ENCODE measurements around the gene ADPGK. TPM values are rescaled to one million over a fixed set of nuclear protein-coding genes. Genes with fewer than 3 reads are reported as not detected.

ADPGK gene
- total RNA-seq, 1 donor from 2014 or later, result 67.3 TPM

DNA sequence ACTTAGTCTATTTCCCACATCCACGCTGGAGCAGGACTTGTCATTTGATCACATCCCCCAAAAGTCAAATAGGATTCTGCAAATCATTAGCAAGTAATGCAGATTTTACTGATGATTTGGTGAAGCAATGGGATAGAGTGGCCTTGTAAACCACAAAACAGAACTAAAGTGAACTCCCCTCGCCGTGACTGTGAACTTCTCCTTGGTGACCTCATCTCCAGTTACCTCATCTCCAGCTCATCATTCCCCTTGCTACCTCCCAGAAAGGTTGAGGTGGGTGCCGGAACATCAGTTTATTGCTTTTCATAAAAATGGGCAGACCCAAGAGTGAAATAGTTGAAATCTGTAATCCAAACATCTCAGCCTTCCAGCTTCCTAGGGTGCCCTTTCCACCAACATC lies 36.7 kb upstream of the ADPGK start:
- H2AFZ ChIP-seq (ENCODE audit: low read depth, low read length), result no peak overlapping the region
- H3K27me3 Mint-ChIP-seq (ENCODE audit: low read depth, unreplicated experiment), result peaks cover 35% of the 10 kb centered on the region

GRCh38 chr15:72818632-72819031 lies 35.1 kb upstream of the ADPGK start:
- Histone ChIP-seq H3K9me3 (ENCODE audit: insufficient read depth, low read depth, low read length) (no peaks in the 10 kb centered on the region), H3K27ac (ENCODE audit: low read depth, low read length) (no peak overlapping the region), H3K9ac (ENCODE audit: low read length) (no peak overlapping the region), H3K27me3 (ENCODE audit: insufficient read depth, low read length) (peaks cover 13% of the 10 kb centered on the region), H2AFZ (ENCODE audit: low read depth, low read length) (no peak overlapping the region), H3K36me3 (ENCODE audit: insufficient read depth, low read length) (no peaks in the 10 kb centered on the region), H3K4me3 (ENCODE audit: insufficient read depth, low read depth, low read length) (no peak overlapping the region), H3K4me1 (ENCODE audit: insufficient read depth, low read length) (no peaks in the 10 kb centered on the region), H3K79me2 (ENCODE audit: insufficient read depth, low read length) (no peaks in the 10 kb centered on the region), H3K4me2 (ENCODE audit: low read length) (no peak overlapping the region), H4K20me1 (ENCODE audit: insufficient read depth, low read length) (no peaks in the 10 kb centered on the region)
- H3K4me1 Mint-ChIP-seq (ENCODE audit: low read depth, unreplicated experiment), result peaks cover 8% of the 10 kb centered on the region
- peaks cover 32% of the 10 kb centered on the region for H3K27me3 Mint-ChIP-seq (ENCODE audit: low read depth, unreplicated experiment)
- H3K4me3 Mint-ChIP-seq (ENCODE audit: unreplicated experiment), result no peak overlapping the region
- H3K36me3 Mint-ChIP-seq (ENCODE audit: low read depth, unreplicated experiment), result no peaks in the 10 kb centered on the region
- H3K27ac Mint-ChIP-seq (ENCODE audit: unreplicated experiment), result no peak overlapping the region
- TF ChIP-seq, protein P1, sequence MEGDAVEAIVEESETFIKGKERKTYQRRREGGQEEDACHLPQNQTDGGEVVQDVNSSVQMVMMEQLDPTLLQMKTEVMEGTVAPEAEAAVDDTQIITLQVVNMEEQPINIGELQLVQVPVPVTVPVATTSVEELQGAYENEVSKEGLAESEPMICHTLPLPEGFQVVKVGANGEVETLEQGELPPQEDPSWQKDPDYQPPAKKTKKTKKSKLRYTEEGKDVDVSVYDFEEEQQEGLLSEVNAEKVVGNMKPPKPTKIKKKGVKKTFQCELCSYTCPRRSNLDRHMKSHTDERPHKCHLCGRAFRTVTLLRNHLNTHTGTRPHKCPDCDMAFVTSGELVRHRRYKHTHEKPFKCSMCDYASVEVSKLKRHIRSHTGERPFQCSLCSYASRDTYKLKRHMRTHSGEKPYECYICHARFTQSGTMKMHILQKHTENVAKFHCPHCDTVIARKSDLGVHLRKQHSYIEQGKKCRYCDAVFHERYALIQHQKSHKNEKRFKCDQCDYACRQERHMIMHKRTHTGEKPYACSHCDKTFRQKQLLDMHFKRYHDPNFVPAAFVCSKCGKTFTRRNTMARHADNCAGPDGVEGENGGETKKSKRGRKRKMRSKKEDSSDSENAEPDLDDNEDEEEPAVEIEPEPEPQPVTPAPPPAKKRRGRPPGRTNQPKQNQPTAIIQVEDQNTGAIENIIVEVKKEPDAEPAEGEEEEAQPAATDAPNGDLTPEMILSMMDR (IDR thresholded peaks at IDR 0.05; ENCODE audit: insufficient read depth, low read depth, low read length), result no peak
- no peak for TF ChIP-seq EZH2 (IDR thresholded peaks at IDR 0.05; ENCODE audit: insufficient read depth, low read length)
- FAIRE-seq (no peak), DNase-seq (ENCODE audit: low read depth) (no peak)
- H3K9me3 Mint-ChIP-seq (ENCODE audit: unreplicated experiment), result peaks cover 13% of the 10 kb centered on the region

More for the DNA sequence above, 36.7 kb upstream of the ADPGK start:
- Histone ChIP-seq H3K9me3 (ENCODE audit: insufficient read depth, low read depth, low read length) (no peaks in the 10 kb centered on the region), H3K36me3 (ENCODE audit: insufficient read depth, low read length) (no peaks in the 10 kb centered on the region), H3K27ac (ENCODE audit: low read depth, low read length) (no peak overlapping the region), H4K20me1 (ENCODE audit: insufficient read depth, low read length) (no peaks in the 10 kb centered on the region), H3K4me3 (ENCODE audit: insufficient read depth, low read depth, low read length) (no peak overlapping the region), H3K27me3 (ENCODE audit: insufficient read depth, low read length) (peaks cover 8% of the 10 kb centered on the region), H3K9ac (ENCODE audit: low read length) (no peak overlapping the region), H3K79me2 (ENCODE audit: insufficient read depth, low read length) (no peaks in the 10 kb centered on the region), H3K4me1 (ENCODE audit: insufficient read depth, low read length) (no peaks in the 10 kb centered on the region), H3K4me2 (ENCODE audit: low read length) (no peak overlapping the region)
- Mint-ChIP-seq H3K4me1 (ENCODE audit: low read depth, unreplicated experiment) (peaks cover 8% of the 10 kb centered on the region), H3K36me3 (ENCODE audit: low read depth, unreplicated experiment) (no peaks in the 10 kb centered on the region), H3K27ac (ENCODE audit: unreplicated experiment) (no peak overlapping the region), H3K4me3 (ENCODE audit: unreplicated experiment) (no peak overlapping the region), H3K9me3 (ENCODE audit: unreplicated experiment) (peaks cover 13% of the 10 kb centered on the region)
- FAIRE-seq (no peak), DNase-seq (ENCODE audit: low read depth) (no peak)
- TF ChIP-seq, protein P1 (IDR thresholded peaks at IDR 0.05; ENCODE audit: insufficient read depth, low read depth, low read length), result no peak
- no peak for TF ChIP-seq EZH2 (IDR thresholded peaks at IDR 0.05; ENCODE audit: insufficient read depth, low read length)

- no peak for TF ChIP-seq EZH2 (IDR thresholded peaks at IDR 0.05; ENCODE audit: insufficient read depth, low read length)
- TF ChIP-seq, protein P1 (IDR thresholded peaks at IDR 0.05; ENCODE audit: insufficient read depth, low read depth, low read length), result no peak
- no peak for DNase-seq (ENCODE audit: low read depth)
- no peak overlapping the region for H2AFZ ChIP-seq (ENCODE audit: low read depth, low read length)
Observed at GRCh38 chr15:72813345-72814004, 29.9 kb upstream of the ADPGK start.

More at GRCh38 chr15:72813345-72814004, 29.9 kb upstream of the ADPGK start:
- peaks cover 36% of the 10 kb centered on the region for H3K27me3 Mint-ChIP-seq (ENCODE audit: low read depth, unreplicated experiment)
- peaks cover 8% of the 10 kb centered on the region for H3K4me1 Mint-ChIP-seq (ENCODE audit: low read depth, unreplicated experiment)
- FAIRE-seq, result no peak
- no peak overlapping the region for H3K27ac ChIP-seq (ENCODE audit: low read depth, low read length)
- no peaks in the 10 kb centered on the region for H3K9me3 ChIP-seq (ENCODE audit: insufficient read depth, low read depth, low read length)
- H3K4me3 ChIP-seq (ENCODE audit: insufficient read depth, low read depth, low read length), result no peak overlapping the region
- no peaks in the 10 kb centered on the region for H3K36me3 ChIP-seq (ENCODE audit: insufficient read depth, low read length)
- H3K27ac Mint-ChIP-seq (ENCODE audit: unreplicated experiment), result no peak overlapping the region
- no peak overlapping the region for H3K4me2 ChIP-seq (ENCODE audit: low read length)
- H4K20me1 ChIP-seq (ENCODE audit: insufficient read depth, low read length), result no peaks in the 10 kb centered on the region
- no peak overlapping the region for H3K9ac ChIP-seq (ENCODE audit: low read length)
- H3K36me3 Mint-ChIP-seq (ENCODE audit: low read depth, unreplicated experiment), result peaks cover 1% of the 10 kb centered on the region
- H3K27me3 ChIP-seq (ENCODE audit: insufficient read depth, low read length), result peaks cover 12% of the 10 kb centered on the region
- no peak overlapping the region for H3K4me3 Mint-ChIP-seq (ENCODE audit: unreplicated experiment)
- H3K9me3 Mint-ChIP-seq (ENCODE audit: unreplicated experiment), result peaks cover 12% of the 10 kb centered on the region
- H3K4me1 ChIP-seq (ENCODE audit: insufficient read depth, low read length), result no peaks in the 10 kb centered on the region
- H3K79me2 ChIP-seq (ENCODE audit: insufficient read depth, low read length), result no peaks in the 10 kb centered on the region

Data from astrocyte (in vitro differentiated cells and primary cell).